Measurements from ENCODE around the gene SLC6A7.

Gene SLC6A7

DNA sequence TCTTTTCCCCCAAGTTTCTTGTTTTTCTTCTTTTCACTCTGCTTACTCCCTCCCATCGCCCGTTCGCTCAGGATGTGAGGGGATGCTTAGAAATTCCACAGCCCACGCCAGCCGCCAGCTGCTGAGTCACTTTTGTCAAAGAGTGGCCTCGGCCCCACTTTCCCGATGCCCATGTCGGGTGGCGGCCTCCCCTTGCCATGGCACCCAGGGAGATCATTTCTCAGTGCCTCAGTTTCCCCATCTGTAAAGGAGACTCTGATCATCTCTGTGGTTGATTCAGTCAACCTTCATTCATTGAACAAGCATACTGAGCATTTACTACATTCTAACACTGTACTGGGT is 33.9 kb upstream of the SLC6A7 start:
- DNase-seq, result no peak

DNA sequence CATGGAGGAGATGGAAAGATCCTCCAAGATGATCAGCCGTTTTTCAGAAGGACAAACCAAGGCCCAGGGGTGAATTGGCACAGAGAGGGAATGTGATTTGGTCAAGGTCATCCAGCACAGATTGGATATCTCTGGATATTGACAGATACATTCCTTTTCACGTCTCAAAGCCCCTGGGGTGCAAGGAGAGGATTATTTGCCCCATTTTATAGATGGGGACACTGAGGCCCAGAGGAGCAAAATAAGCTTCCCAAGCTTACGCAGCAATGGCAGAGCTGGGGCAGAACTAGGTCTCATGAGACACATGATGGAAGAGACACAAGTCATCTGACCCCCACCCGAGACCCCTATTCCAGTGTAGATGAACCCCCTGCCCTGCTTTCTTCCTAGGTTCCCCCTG is 33.3 kb upstream of the SLC6A7 start:
- no peak for DNase-seq

DNA sequence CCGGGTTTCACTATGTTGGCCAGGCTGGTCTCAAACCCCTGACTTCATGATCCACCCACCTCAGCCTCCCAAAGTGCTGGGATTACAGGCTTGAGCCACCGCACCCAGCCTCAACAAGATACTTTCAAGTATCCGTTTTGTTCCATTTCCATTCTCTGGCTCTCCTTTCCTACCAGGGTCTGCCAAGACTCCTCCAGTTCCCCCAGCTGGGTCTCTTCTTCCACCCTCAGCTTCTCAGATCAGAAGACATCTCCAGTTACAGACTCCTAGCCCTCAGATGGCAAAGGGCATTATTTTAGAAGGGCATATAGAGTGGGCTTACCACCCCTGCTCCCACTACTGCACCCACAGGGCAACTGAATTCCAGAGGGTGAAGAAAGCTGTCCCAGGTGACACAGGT is 32.7 kb upstream of the SLC6A7 start:
- no peak for DNase-seq

DNA sequence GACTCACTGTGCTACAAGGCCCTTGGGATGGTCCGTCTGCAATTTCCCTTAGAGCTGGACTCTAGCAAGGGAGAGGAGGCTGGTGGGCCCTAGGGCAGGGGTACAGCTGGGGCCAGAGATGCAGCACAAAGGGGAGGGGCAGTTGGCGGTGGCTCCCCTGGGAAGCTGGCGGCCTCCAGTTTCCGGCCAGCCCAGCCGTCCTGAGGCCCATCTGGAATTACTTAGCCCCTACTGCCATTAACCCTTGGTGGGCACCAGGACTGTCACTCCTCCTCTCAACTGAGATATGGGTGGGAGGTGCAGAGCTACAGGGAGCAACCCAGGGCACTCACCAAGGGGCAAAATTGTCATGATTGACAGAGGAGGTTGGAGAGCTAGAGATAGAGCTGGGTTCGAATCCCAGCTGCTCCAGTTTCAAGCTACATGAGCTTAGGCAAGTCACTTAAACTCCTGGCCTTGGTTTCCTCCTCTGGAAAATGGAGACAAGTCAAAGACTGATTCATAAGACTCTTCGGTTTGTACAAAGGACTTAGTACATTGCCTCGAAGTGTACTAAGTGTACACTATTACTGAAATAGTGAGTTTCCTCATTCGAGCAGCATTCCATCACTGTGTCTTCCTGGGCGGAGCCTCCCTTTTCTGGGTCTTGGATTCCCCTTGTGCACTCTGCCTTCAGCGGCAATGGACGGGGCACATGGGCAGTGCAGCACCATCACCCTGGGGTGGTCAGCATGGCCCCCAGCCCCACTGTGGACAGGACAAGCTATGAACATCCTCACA is 31.5 kb upstream of the SLC6A7 start:
- DNase-seq, result no peak

DNA sequence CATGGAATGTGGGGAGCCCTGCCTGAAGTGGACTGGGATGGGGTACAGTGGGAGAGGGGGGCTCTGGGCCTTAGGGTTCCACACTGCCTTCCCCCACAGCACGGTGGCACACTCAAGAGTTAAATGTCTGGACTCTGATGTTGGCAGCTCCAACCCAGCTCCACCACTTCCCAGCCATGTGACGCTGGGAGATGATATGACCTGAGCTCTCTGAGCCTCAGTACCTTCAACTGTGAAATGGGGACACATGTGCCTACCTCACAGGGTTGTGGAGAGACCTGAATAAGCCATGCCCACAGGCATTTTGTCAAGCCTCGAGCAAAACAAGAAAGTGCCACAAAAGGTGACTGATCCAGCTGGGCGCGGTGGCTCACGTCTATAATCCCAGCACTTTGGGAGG is 30.8 kb upstream of the SLC6A7 start:
- no peak for DNase-seq

DNA sequence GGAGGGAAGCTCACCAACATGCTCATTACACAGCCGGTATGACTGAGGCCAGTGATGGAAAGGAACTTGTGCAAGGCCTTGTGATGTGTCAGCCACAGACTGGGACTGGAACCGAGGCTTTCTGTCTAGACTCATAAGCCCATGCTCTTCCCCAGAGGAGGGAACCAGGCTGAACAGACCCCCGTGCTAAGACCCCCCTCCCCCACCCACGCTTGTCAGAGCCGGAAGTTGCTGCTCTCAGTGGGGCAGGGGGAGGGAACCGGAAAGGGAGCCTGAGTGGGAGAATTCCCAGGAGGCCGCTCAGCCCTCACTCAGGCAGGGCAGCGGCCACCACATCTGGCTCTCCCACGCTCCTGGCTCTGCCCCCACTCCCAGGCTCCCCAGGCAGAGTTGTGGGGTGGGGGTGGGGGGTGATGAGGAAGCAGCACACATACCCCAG is 30.1 kb upstream of the SLC6A7 start:
- no peak for DNase-seq

DNA sequence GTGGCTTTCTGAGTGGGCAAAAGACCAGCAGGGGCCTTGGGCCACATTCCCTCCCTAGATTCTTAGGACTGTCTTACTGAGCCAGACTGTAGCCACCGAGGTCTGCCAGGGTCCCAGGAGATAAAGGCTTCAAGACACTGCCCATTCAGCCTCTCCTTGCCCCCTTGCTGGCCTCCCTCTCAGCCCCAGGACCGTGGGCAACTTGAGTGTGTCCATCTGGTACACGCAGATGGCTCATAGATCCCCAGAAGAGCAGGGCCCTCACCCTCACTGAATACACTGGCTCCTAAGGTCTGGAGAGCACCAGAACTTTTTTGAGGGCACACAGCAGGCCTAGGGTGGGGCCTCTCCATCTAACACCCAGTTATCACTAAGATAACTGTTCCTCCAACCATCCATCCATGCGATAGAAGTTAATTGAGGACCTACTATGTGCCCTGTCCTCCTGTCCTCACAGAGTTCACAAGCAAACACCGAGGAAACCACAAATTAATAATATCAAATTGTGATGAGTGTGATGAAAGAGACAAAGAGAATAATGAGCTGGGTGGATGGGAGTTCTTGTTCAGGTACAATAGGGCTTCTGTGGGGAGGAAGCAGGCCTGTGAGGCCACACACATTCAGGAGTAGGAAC is 29.3 kb upstream of the SLC6A7 start:
- no peak for DNase-seq

DNA sequence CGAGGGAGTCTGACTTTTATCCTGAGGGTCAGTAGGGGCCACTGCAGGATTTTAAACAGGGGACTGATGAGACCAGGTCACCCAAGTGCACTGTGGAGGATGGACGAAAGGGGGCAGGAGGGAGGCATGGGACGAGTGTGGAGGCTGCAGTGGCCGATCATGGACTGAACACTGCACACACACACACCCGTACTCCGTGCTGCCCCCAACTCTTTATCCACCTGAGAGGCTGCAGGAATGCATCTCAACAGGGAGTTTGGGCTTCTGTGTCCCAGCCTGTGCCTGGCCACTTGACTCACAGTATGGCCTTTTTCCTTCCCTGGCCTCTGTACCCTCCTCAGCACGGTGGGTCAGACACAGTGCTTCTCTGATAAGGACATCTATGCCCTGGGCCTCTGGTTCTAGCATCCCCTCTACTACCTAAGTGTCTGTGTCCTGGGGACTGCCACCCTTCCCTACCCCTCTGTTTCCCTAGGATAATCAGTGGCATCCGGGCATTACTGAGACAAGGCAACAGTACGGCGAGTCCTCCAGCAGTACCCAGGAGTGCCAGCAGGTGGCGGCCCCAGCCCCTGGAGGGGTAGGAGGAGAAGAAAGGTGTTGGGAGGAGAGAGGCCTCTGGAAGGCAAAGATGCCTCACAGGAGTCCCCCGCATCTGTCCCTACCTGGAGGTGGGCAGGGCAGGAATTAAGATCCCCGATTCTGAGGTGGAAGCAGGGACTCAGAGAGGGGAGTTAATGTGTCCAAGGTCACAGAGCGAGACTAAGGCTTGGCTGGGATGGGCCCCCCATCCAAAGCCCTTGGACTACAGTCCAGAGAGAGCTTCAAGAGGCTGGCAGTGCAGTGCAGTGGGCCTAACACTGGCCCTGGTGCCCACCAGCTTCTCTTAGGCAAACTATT is 28.4 kb upstream of the SLC6A7 start:
- DNase-seq, result peak; percentile 78

DNA sequence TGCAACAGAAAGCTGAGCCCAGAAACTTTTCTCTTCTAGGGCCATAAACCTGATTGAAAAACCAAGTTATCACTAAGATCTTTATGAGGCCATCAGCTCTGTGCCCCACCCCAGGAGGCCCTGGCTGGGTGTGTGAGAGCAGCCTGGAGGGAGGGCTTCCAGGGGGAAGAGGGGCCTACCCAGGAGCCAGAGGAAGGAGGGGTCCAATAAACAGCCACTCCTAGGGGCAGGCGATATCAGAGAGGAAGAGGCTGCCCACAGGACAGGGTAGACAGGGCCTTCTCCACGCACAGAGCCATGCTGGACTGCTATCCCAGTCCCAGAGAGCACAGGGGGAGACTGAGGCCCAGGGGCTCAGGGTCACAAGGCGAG is 27.7 kb upstream of the SLC6A7 start:
- DNase-seq, result no peak

DNA sequence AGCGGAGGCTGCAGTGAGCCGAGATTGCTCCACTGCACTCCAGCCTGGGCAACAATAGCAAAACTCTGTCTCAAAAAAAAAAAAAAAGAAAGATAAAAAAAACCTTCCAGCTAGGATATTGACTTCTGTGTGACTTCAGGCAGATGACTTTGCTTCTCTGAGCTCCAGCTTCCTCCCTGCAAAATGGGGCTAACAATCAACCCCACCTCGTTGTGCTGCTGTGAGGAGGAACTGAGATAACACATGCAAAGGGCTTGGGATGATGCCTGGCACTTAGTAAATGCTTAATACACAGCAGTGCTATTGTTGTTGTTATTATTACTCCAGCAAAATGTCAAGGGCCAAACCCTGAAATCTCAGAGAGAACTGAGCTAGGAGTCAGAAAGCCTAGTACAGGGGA is 26.8 kb upstream of the SLC6A7 start:
- no peak for DNase-seq

DNA sequence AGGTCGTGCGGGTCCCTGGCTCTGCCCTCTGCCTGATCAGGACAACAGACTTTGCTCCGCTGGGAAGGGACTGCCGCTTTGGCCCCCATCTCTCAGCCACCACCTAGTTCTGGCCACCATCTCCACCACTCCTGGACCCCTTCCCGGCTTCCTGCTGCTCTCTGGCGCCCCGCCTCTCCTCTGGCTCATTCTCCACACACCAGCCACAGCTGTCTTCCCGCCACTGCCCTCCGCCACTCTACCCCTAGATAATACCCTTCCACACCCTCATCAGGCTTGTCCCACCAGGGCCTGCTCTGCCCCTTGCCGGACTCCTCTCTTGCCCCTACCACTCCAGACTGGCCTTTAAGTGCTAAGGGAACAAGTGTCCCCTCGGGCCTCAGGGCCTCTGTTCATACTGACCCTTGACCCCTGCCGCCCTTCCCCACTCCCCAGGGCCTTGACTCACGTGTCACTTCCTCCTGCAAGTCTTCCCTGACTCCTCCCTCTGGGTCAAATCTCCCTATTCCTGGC is 26.3 kb upstream of the SLC6A7 start:
- DNase-seq, result no peak

DNA sequence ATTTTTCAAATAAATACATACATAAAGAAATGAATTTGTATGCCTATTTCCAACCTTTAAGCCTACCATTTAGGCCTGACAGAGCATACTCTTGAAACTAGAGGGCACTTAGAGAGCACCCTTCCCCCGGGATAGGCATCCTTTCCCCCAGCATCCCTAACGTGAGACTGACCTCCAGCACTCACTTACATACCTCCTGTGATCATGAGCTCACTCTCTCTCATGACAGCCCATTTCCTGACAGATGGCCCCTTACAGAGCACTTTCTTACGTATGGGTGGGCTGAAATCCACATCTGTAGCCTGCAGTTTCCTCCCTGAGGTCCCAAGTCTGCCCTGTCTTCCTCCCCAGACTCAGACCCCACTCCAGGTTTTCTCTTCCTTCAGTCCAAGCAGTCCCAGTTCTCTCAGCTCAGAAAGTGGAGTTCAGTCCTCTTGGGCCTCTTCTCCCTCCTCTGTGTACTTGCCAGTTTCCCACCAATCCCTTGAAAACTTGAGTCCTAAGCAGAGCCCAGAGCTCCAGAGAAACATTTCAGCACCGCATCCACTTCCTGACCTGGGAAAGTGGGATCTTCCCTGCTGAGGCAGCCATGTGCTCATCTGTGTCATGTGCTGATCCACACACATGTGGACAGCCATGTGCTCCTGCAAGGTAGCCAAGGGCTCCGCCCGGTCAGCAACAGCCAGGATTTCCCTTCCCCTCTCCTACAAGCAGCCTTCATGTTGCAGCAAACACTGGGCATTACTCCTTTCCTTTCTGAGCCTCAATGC is 25.5 kb upstream of the SLC6A7 start:
- DNase-seq, result no peak

DNA sequence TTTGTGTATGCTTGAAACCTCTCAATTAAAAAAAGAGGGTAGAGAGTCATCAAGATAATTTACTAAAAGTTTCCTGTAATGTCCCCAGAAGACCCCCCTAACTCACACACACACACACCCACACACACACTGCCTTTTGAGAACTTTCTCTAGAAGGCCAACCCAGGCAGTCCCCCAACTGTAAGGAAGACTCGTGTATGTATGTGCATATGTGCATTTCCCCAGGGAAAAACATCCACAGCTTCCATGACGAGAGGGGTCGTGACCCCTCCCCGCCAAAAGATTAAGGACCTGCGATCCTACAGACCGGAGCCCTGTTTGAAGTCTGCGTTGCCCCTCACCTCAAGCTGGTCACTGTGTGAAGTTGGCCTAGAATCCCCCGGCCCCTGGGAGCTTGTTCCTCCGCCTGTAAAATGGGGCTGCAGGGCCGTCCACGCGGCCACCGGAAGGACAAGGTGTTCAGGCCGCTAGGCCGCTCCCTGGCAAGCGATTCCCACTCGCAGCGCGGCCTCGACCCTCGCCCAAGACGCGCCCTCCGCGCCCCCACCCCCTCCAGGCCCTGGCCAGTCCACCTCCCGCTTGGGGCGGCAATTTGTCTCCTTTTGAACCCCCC is 23.7 kb upstream of the SLC6A7 start:
- no peak for DNase-seq

DNA sequence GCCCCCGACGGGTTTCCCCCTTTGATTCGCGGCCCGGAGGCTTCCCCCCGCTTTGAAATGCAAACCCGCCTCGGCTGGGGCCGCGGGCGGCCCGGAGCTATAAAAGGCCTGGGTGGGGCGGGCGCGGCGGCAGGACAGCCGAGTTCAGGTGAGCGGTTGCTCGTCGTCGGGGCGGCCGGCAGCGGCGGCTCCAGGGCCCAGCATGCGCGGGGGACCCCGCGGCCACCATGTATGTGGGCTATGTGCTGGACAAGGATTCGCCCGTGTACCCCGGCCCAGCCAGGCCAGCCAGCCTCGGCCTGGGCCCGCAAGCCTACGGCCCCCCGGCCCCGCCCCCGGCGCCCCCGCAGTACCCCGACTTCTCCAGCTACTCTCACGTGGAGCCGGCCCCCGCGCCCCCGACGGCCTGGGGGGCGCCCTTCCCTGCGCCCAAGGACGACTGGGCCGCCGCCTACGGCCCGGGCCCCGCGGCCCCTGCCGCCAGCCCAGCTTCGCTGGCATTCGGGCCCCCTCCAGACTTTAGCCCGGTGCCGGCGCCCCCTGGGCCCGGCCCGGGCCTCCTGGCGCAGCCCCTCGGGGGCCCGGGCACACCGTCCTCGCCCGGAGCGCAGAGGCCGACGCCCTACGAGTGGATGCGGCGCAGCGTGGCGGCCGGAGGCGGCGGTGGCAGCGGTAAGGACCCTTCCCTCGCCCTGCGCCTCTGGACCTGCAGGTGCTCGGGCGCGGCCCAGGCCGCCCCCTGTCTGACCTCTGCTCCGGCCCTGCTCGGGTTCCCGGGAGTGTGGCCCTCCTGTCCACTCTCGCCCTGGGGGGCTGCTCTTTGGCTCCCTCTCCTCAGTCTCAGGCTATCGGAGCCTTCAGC is 23.0 kb upstream of the SLC6A7 start, which contains the start of gene CDX1:
Gene CDX1 (plus strand): TSS at position 129 of the 862 bp plus-strand sequence. CDS start 99 bp downstream, at position 228.
- no peak for DNase-seq

DNA sequence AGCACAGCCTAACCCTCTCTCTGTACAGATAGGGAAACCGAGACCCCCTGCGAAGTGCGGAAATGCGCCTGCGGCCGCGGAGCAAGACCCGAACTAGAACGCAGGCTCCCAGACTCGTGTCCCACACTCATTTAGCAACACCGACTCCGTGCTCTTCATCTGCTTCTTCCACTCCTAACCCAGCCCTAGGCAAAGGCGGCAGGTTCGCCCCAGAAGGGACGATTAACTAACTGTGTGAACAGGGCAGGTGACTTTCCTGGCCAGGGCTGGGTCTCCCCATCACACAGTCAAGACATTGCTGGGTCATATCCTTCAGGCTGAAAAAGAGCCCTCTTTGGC is 22.4 kb upstream of the SLC6A7 start:
- DNase-seq, result no peak

DNA sequence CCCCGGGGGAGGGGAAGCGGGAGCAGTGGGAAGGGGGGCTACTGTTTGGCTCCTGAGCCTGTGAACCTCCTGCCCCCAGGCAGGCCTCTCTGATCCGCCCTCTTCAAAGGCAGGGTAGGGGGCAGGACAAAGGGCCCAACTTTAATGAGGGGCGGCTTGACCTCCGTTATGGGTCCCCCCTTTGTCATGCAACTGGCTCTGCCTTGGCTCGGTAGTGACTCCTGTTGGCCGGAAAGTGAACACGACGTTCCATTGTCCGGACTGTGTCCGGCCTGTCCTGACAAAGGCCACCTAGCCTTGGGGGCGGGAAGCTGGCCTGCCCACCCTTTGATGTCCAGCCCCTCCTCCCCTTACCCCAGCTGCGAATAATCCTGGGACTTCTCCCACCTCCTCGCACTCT is 22.0 kb upstream of the SLC6A7 start:
- DNase-seq, result no peak

DNA sequence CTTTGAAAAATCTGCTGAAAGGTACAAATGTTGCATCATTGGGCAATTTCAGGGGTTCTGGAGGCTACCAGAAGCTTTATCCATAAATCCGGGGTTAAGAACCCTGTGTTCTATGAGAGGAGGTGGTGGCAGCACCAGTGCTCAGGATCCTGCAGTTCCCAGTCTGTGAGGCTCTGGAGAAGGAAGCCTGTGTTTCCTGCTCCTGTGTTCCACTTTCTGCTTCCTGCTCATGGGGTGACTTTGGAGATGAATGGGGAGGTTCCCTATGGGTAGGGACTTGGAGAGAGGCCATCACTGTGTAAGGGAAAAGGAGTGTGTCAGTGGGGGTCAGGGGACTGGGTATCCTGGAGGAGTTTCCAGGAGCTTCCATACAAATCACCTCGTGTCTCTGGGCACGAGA is 21.0 kb upstream of the SLC6A7 start:
- no peak for DNase-seq

DNA sequence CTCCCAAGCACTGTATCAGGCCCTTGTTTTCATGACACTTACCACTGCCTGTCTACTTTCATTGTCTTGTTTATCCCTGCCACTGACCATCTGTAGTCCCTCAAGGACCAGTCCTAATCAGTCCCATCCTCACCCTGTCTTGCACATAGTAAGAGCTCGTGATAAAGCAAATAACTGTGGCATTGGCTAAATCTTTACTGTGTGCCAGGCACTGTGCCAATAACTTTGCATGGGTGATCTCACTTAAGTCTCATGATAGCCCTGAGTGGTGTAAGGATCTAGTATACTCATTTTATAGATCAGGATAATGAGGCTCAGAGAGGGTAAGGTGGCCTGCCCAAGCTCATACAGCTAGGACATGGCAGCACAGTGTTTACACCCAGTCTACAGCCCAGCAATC is 17.7 kb upstream of the SLC6A7 start:
- DNase-seq, result no peak

DNA sequence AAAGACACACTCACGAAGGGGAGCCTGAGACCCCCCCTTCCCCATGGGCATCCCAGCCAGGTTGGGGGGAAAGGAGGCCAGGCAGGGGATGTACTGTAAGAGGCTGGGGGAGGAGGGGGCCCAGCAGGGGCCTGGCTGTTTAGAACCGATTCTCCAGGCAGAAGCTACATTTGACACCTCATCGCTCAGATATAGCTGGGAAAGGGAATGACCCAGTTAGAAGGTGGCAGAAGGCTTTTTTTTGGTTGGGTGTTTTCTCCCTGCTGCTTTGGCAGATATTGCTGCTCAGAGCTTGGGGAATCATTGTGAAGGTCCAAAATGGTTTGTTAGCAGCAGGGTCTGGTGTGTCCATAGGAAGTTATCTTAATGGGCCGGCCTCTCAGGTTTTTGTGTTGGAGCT is 17.3 kb upstream of the SLC6A7 start:
- DNase-seq, result no peak

DNA sequence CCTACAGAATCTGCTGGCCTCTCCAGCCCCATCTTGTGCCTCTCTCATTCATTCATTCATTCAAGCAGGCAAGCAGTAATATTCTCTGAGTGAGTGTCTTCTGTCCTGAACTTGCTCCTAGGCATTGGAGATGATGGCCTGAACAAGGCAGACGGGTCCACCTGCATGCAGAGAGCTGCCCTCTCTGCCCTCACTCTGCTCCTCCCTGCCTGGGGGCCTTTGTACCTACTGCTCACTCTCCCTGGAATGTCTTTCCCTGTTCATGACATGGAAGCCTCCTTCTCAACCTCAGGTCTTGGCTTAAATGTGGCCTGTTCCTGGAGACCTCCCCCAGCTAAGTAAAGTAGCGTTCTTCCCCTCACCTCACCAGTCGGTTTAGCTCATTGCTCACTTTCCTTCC is 16.7 kb upstream of the SLC6A7 start:
- no peak for DNase-seq

DNA sequence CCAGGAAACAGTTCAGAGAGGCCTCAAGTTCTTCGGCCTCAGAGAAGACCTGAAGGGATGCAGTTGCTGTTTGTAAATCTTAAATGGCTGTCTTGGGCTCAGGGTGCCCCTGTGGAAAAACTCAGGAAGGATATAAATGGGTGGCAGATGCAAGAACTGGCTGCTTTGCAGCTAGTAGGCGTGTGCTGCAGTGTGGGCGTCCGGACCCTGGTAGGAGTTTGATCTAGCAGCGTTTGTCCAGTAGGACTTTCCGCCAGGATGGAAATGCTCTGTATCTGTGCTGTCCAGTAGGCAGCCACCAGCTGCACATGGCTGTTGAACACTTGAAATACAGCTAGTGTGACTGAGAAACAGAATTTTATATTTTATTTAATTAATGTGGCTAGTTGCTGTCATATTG is 15.6 kb upstream of the SLC6A7 start:
- no peak for DNase-seq

DNA sequence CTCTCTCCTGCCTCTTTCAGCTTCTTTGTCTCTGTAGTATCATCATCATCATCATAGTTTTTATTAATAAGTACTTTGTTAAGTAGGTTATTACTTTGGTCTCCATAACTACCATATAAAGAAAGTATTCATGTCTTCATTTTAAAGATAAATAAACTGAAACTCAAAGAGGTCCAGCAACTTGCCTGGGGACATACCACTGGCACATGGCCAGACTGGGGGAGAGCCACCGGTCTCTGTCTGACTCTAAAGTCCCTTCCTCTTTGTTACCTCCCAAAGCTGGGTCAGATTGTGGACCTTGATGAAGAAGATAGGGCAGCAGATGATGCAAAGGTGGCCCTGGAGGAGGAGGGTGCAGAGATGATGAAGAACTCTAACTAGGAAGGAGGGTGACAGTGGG is 14.8 kb upstream of the SLC6A7 start:
- DNase-seq, result no peak
